ENCODE results near the gene CRTAP. TPM values are rescaled to one million over a fixed set of nuclear protein-coding genes. Genes with fewer than 3 reads are reported as not detected.
"Not testable (repeated sequence)": the region's sequence is repeated elsewhere in the genome, so short reads cannot be mapped to it uniquely, and the experiment has no call there.

Gene CRTAP
- total RNA-seq, 1 donor from 2014 or later, result 36.6 TPM

DNA sequence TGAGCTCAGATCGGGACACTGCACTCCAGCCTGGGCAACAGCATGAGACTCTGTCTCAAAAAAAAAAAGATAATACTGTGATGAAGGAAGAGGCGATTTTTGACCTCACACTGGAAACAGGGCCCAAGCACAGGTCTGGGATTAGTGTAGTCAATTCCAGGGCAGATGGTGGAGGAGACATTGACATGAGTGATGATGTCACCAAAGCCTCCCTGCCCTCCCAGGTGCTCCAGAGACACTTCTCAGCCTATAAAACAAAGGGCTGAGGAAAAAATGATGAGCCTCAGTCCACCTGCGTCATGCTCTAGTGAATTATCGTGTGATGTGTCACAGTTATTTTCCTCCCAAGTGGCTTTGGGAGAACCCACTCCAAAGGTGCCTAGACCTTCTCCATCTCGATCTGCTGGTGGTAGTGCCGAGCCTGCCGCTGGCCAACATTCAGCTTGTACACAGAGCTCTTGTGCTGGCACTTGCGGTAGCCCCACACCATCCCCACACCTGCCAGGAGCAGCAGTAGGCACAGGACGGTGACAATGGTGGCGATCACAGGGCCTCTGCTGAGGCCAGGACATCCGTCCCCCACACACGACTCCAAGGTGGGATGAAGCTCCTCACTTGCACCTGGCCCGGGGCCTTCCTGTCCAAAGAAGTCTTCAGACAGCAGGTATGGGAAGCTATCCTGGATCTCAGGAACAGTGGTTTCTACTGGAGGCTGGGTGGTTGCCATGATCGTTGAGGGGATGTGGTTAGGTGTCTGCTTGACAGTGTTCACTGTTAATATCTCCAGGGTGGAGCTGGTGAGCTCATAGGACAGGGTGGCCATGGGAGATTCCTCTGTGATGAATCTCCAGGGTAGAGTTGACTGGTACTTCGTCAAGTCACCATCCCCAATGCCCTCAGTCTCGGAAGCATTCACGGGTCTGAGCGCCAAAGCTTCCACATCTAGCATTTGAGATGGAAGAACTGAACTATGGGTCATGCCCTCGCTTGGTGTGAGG lies 38.8 kb downstream of the CRTAP start:
- Mint-ChIP-seq H3K9me3 (no peaks in the 10 kb centered on the region), H3K36me3 (ENCODE audit: low read depth) (no peaks in the 10 kb centered on the region), H3K4me1 (peaks cover 3% of the 10 kb centered on the region), H3K27ac (no peak overlapping the region), H3K27me3 (peaks cover 2% of the 10 kb centered on the region), H3K4me3 (no peak overlapping the region)
- no peak for DNase-seq
- intact Hi-C loops (cut with micrococcal nuclease), result no loop called here
- ChIA-PET POLR2A (no interaction called here), CTCF (no interaction called here)
- TF ChIP-seq, protein P1, sequence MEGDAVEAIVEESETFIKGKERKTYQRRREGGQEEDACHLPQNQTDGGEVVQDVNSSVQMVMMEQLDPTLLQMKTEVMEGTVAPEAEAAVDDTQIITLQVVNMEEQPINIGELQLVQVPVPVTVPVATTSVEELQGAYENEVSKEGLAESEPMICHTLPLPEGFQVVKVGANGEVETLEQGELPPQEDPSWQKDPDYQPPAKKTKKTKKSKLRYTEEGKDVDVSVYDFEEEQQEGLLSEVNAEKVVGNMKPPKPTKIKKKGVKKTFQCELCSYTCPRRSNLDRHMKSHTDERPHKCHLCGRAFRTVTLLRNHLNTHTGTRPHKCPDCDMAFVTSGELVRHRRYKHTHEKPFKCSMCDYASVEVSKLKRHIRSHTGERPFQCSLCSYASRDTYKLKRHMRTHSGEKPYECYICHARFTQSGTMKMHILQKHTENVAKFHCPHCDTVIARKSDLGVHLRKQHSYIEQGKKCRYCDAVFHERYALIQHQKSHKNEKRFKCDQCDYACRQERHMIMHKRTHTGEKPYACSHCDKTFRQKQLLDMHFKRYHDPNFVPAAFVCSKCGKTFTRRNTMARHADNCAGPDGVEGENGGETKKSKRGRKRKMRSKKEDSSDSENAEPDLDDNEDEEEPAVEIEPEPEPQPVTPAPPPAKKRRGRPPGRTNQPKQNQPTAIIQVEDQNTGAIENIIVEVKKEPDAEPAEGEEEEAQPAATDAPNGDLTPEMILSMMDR (IDR thresholded peaks at IDR 0.05), result no peak
- ATAC-seq (ENCODE audit: low read depth), result no peak

DNA sequence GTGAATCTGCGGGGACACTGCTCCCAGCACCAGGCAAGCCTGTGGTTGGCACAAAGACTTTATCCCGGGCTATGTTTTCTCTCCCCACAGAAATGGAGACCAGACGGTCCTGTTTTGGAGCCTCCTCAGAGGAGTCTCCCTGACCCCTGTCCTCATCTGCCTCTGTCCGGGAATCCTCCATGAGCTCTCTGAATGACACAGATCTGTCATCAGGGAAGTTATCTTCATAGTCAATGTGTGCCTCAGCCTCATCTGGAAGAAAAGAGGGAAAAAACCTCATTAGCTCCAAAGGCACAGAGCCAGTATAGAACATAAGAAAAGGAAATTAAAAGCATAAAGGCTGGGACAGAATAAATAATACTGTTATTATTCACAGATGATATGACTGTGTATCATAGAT lies 40.0 kb downstream of the CRTAP start:
- H3K27me3 Mint-ChIP-seq, result peaks cover 2% of the 10 kb centered on the region
- H3K9me3 Mint-ChIP-seq, result no peaks in the 10 kb centered on the region
- ChIA-PET POLR2A (no interaction called here), CTCF (no interaction called here)
- DNase-seq (no peak), ATAC-seq (ENCODE audit: low read depth) (no peak)
- TF ChIP-seq, protein P1 (IDR thresholded peaks at IDR 0.05), result no peak
- no peak overlapping the region for H3K27ac Mint-ChIP-seq
- H3K4me1 Mint-ChIP-seq, result peaks cover 3% of the 10 kb centered on the region
- no peaks in the 10 kb centered on the region for H3K36me3 Mint-ChIP-seq (ENCODE audit: low read depth)
- intact Hi-C loops (cut with micrococcal nuclease), result no loop called here
- H3K4me3 Mint-ChIP-seq, result no peak overlapping the region

DNA sequence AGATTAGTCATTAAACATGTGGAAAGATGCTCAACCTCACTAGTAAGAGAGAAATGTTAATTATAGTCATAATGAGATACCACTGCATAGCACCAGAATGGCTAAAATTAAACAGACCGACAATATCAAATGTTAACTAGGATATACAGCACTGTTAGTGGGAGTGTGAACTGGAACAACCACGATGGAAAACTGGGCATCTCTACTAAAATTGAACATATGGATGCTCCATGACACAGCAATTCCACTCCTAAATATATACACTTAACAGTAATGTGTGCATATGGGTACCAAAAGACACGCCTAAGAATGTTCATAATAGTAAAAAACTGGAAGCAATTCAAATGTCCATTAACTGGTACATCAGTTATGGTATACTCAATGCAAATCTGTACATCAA lies 41.5 kb downstream of the CRTAP start:
- H3K27ac Mint-ChIP-seq, result no peak overlapping the region
- peaks cover 2% of the 10 kb centered on the region for H3K27me3 Mint-ChIP-seq
- ChIA-PET CTCF (no interaction called here), POLR2A (no interaction called here)
- no peaks in the 10 kb centered on the region for H3K36me3 Mint-ChIP-seq (ENCODE audit: low read depth)
- H3K4me1 Mint-ChIP-seq, result no peaks in the 10 kb centered on the region
- ATAC-seq (ENCODE audit: low read depth) (no peak), DNase-seq (no peak)
- TF ChIP-seq, protein P1 (IDR thresholded peaks at IDR 0.05), result no peak
- no peak overlapping the region for H3K4me3 Mint-ChIP-seq
- intact Hi-C loops (cut with micrococcal nuclease), result no loop called here
- no peaks in the 10 kb centered on the region for H3K9me3 Mint-ChIP-seq

DNA sequence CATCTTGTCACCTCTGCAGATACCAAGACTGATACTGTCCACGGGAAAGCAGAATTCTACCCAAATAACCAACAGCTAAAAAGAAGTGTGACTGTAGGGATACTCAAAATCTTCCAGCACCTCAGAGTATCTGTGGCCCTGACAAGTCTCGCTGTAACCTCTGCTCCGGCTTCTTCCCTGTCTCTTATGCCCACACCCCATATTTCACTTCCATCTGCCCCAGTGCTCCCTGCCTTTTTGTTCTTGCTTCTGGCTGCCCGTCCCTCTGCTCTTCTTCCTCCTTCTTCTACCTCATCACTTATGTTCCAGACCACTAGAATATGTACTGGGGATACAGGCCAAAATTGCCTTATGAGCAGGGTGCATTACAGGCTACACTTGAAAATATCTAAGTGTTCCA lies 45.4 kb downstream of the CRTAP start:
- no peaks in the 10 kb centered on the region for H3K9me3 Mint-ChIP-seq
- TF ChIP-seq, protein P1 (IDR thresholded peaks at IDR 0.05), result no peak
- no peak overlapping the region for H3K27ac Mint-ChIP-seq
- DNase-seq (no peak), ATAC-seq (ENCODE audit: low read depth) (no peak)
- CTCF ChIA-PET, result interaction anchor here (1.0 kb wide), 1 partner anchor 213 kb away, joined by 3 read pairs; no protein-coding TSS in a partner anchor
- H3K27me3 Mint-ChIP-seq, result peaks cover 3% of the 10 kb centered on the region
- intact Hi-C loops (cut with micrococcal nuclease), result no loop called here
- no peaks in the 10 kb centered on the region for H3K36me3 Mint-ChIP-seq (ENCODE audit: low read depth)
- peaks cover 4% of the 10 kb centered on the region for H3K4me1 Mint-ChIP-seq
- H3K4me3 Mint-ChIP-seq, result no peak overlapping the region
- POLR2A ChIA-PET, result no interaction called here

DNA sequence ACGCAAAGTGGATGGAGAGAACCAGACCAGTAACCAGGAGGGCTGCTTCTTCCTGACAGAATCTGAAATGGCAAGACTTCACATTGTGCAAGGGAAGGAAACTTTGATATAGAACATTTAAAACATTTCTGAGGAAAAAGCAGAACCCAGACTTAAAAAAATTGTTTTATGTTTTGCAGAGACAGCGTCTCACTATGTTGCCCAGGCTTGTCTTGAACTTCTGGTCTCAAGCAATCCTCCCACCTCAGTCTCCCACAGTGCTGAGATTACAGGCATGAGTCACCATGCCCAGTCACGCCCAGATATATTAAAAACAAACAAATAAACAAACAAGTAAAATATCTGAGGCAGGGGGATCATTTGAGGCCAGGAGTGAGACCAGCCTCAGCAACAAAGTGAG lies 46.2 kb downstream of the CRTAP start:
- Mint-ChIP-seq H3K36me3 (ENCODE audit: low read depth) (no peaks in the 10 kb centered on the region), H3K9me3 (no peaks in the 10 kb centered on the region), H3K4me3 (no peak overlapping the region), H3K27ac (no peak overlapping the region), H3K27me3 (peaks cover 3% of the 10 kb centered on the region), H3K4me1 (peaks cover 7% of the 10 kb centered on the region)
- DNase-seq, result no peak
- intact Hi-C loops (cut with micrococcal nuclease), result no loop called here
- POLR2A ChIA-PET, result no interaction called here
- TF ChIP-seq, protein P1 (IDR thresholded peaks at IDR 0.05), result no peak
- no peak for ATAC-seq (ENCODE audit: low read depth)
- CTCF ChIA-PET, result no interaction called here

DNA sequence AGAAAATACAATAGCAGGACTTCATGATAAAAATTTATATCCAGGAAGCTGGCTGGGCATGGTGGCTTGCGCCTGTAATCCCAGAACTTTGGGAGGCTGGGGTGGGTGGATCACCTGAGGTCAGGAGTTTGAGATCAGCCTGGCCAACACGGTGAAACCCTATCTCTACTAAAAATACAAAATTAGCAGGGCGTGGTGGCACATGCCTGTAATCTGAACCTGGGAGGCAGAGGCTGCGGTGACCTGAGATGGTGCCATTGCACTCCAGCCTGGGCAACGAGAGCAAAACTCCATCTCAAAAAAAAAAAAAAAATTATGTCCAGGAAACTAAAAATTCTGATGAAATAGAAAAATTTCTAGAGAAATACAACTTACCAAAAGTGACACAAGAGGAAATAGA lies 48.8 kb downstream of the CRTAP start:
- CTCF ChIA-PET; H3K4me1 Mint-ChIP-seq; intact Hi-C loops (cut with micrococcal nuclease); H3K9me3 Mint-ChIP-seq; H3K36me3 Mint-ChIP-seq (ENCODE audit: low read depth); DNase-seq; POLR2A ChIA-PET; H3K27ac Mint-ChIP-seq; H3K4me3 Mint-ChIP-seq; H3K27me3 Mint-ChIP-seq; ATAC-seq (ENCODE audit: low read depth): not testable (repeated sequence)

All from activated B cell treated with CpG ODN at 0.5 μM for 24 hours (primary cell).